GM18505 (cell line): ENCODE data around the gene MYRFL.

Source experiments
- ATAC-seq: cut with Tn5 transposase; IDR thresholded peaks from one replicate; pipeline ENCODE4 v1.9.1; 2021; ENCODE audit not compliant: unreplicated experiment
- POLR2A ChIP-seq: IDR thresholded peaks from 4 replicates; pipeline ENCODE4 v1.6.1; 2011; ENCODE audit warnings: borderline replicate concordance; ENCODE audit not compliant: insufficient read depth, insufficient read length; ENCODE audit errors: extremely low read depth

MYRFL gene

GRCh38 chr12:70002912-70003255 lies 177.9 kb downstream of the MYRFL start:
- ATAC-seq: no peak
- TF ChIP-seq POLR2A: no peak

DNA sequence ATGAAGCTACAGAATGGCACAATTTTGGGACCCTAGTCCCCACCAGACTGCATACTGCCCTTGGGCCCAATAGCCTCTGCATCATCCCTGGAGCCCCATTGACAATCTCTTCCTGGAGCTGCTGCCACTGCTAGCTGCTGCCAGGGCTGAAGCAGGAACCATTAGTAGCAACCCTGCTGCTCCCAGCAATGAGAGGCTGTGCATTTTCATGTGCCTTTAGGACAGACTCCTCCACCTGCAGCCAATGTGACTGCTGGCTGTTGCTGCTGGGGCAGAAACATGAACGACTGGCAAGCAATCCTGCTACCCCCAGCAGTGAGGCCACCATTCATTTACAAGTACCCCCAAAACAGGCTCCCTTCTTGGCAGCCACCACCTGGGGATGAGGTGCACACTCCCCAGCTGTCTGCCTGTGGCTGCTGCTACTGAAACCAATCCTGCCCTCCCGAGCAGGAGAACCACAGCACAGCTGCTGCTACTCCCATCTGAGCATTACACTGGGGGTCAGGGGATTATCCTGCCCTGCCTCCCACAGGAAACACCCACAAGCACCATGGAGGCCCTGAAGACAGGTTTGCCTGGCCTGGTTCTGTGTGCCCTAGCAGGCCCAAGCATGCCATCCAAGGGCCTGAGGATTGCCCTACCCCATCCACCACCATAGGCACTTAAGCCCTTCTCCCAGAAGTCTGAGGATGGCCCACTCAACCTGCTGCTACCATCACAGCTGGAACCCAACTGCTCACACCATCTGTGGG lies 181.0 kb downstream of the MYRFL start:
- TF ChIP-seq POLR2A: no peak
- ATAC-seq: no peak

- no peak for ATAC-seq
These were observed 181.6 kb downstream of the MYRFL start for GRCh38 chr12:70006619-70006973.

DNA sequence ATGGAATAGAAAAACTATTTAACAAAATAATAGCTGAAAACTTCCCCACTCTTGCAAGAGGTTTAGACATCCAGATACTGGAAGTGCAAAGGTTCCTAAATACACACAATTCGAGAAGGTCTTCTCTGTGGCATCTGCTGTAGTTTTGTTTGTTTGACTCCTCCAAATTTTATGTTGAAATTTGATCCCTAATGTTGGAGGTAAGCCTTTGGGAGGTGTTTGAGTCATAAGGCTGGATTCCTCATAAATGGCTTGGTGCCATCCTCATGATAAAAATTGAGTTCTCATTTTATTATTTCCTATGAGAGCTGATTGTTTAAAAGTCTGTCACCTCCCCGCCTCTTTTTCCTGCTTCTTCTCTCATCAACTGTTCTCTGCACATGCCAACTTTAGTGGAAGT lies 182.7 kb downstream of the MYRFL start:
- no peak for ATAC-seq
- TF ChIP-seq POLR2A: no peak

More at GRCh38 chr12:70006619-70006973, 181.6 kb downstream of the MYRFL start:
- TF ChIP-seq POLR2A: no peak
